Measurements from ENCODE around the gene BEND7. TPM values are rescaled to one million over a fixed set of nuclear protein-coding genes. Genes with fewer than 3 reads are reported as not detected.
"Not testable (repeated sequence)": the region's sequence is repeated elsewhere in the genome, so short reads cannot be mapped to it uniquely, and the experiment has no call there.

BEND7 gene
- total RNA-seq, 1 donor from 2014 or later: not detected

DNA sequence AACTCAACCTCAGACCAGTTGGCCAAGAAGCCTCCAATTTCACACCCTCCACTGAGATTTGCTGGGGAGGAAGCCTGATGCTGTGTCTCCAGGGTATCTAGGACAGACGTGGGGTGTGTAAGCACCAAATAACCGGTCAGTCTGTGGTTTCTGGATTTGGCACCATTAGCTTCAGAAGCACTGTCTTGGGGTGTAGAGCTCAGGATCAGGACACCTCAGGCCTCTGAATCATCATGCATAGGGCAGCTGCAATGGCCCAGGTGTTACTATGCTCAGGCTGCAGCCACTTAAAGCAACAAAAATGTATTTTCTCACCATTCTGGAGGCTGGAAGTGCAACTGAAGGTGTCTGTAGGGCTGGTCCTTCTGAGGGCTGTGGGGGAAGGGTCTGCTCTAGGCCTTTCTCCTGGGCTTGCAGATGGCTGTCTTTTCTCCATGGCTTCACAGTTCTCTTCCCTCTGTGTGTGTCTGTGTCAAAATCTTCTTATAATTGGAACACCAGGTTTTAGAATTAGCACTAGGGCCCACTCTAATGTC, 107.4 kb downstream of the BEND7 start:
- intact Hi-C loops (cut with micrococcal nuclease): no loop called here

DNA sequence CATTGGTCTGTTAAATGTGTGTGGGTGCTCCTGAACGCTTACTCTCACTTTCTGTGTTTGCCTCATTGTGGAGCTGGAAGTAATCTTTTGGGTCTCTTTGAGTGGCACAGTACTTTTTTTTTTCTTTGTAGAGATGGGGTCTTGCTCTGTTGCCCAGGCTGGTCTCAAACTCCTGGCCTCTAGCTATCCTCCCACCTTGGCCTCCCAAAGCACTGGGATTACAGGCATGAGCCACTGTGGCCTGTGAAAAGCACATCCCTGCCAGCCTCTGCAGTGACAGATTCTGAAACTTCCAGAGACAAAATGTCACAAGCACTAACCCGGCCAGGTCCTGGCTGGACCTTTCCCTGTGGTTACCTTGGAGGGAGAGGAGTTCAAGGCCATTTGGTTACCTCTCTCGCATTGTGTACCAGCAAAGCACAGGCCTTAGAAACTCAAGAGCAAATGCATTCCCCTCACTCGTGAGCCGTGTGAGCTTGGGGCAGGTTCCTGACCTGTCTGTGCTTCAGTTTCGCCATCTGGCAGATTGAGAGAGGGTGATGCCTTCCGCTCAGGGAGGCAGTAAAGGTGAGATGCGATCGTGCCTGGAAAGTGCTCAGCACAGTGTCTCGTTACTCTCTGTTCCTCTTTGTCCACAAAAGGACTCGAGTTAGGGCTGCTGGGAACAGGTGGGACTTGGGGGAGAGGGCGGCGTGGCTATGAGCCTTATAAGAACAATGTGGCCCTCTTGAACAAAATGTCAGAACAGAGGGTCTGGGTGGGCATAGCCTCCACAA, 108.1 kb downstream of the BEND7 start:
- intact Hi-C loops (cut with micrococcal nuclease): no loop called here

DNA sequence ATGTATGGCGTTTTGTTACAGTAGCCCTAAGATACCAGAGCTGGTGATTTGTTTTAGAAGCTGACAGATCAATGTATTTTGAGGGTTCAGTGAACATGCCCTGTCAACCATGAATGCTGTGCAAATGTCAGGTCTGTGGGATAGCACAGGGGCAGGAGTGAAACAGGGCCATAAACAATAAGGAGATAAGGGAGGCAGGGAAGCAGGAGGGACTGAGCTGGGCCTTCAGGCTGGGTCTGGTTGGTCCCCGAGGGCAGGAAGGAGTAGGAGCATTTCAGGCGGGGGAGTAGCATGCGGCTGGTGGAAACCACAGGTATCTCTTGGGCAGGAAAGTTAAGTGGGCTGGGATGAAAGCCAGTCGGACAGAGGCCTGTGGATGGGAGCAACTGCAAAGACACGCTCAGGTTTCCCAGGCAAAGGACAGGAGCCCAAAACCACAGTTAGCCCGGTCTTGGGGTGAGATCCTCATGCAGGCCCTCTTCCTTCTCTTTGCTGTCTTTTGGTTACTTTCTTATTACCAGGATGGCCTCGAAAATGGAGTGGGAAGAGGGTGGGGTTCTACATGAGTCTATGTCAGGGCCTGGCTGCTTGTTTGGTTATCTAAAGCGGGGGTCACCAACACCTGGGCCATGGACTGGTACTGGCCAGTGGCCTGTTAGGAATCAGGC, 111.2 kb downstream of the BEND7 start:
- intact Hi-C loops (cut with micrococcal nuclease): no loop called here

DNA sequence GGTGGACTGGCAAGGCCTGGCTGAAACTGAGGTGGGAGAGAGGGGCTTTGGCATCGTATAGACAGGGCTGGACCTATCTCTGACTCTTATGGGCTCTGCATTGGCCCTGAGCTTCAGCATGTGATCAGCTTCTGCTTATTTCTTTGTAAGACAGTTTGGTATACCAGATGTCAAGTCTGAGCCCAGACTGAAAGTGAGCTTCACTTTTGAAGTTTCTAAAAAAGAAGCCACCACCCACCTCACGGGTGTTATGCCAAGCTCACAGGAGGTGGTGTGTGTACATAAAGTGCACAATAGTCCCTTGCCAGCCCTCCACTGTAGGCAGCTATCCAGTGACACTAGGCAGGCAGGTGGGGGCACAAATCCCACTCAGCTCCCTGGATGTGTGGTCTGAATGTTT, 112.1 kb downstream of the BEND7 start:
- intact Hi-C loops (cut with micrococcal nuclease): no loop called here

DNA sequence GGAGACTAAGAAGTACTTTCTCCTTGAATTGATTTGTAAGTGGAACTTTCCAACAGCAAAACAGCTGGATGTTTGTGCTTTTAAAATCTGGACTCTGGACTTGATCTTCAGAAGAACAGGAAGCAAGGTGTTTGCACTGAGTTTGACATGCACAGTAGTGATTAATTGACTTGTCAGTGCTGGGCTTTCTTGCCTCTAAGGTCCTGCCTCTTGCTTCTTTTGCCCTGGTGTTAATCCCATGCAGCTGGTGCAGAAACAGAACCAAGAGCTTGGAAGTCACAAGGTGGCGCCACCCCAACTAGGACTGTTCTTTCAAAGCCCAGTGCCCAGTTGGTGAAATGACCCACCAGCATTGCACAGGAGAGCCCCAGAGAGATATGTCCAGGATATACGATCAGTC, 114.0 kb downstream of the BEND7 start:
- intact Hi-C loops (cut with micrococcal nuclease): no loop called here

DNA sequence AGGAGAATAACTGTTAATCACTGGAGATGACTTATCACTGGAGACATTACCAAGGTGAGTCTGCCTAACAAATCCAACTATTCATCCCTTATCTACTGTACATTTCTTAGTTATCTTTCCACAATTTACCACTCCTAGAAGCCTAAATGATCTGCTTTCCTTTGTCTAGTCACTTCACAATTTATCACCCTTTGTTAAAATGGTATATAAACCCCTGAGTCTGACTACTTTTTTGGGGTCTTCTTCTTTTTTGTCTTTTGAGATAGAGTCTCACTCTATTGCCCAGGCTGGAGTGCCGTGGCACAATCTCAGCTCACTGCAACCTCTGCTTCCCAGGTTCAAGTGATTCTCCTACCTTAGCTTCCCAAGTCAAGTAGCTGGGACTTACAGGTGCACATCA, 114.7 kb downstream of the BEND7 start:
- intact Hi-C loops (cut with micrococcal nuclease): no loop called here

DNA sequence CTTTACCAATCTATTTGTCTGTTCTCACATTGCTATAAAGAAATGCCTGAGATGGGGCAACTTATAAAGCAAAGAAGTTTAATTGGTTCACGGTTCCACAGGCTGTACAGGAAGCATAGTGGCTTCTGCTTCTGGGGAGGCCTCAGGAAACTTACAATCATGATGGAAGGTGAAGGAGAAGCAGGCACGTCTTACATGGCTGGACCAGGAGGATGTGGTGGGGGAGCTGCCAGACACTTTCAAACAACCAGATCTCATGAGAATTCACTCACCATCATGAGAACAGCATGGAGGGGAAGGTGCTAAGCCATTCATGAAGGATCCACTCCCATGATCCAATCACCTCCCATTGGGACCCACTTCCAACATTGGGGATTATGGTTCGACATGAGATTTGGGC, 115.9 kb downstream of the BEND7 start:
- intact Hi-C loops (cut with micrococcal nuclease): no loop called here

DNA sequence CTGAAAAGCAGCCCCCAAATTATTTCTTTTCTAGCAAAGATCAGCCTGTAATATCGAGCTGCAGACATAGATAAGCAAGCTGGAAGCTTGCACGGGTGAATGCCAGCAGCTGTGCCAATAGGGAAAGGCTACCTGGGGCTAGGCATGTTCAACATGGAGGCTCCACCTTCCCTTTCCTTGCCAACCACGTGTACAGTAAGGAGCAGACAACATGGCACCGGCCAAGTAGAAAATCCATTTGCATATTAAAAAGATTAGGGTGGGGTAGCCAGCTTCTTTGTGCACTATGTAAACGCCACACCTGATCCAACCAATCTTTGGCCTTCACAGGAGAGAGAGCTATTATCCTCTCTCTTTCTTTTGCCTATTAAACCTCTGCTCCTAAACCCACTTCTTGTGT, 124.0 kb downstream of the BEND7 start:
- intact Hi-C loops (cut with micrococcal nuclease): no loop called here

DNA sequence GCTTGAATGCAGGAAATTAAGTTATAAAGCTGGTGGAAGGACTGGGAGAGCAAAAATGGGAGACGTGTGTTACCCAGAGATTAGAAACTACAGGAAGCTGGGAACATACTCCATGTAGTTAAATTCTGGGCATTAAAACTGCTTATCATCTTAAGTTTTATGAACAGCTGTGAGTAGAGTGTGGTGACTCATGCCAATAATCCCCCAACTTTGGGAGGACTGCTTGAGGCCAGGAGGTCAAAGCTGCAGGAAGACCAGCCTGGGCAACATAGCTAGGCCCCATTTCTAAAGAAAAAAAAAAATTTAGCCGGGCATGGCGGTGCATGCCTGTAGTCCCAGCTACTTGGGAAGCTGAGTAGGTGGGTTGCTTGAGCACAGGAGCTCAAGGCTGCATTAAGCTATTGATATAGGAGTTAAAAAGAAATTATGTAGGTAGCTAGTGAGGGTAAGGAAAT, 124.5 kb downstream of the BEND7 start:
- intact Hi-C loops (cut with micrococcal nuclease): no loop called here

DNA sequence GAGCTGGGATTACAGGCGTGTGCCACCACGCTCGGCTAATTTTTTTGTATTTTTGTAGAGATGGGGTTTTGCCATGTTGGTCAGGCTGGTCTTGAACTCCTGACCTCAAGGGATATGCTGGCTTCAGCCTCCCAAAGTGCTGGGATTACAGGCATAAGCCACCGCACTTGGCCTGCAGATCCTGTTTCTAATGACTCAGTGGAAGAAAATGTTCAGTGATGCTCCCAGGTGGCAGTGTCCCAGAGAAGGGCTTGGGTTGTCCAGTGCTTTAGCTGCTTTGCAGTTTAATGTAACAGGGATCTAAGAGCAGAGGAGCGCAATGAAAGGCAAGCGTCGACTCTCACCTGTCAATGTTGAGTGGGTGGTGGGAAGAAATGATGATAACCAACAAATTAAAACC, 125.4 kb downstream of the BEND7 start:
- intact Hi-C loops (cut with micrococcal nuclease): not testable (repeated sequence)

DNA sequence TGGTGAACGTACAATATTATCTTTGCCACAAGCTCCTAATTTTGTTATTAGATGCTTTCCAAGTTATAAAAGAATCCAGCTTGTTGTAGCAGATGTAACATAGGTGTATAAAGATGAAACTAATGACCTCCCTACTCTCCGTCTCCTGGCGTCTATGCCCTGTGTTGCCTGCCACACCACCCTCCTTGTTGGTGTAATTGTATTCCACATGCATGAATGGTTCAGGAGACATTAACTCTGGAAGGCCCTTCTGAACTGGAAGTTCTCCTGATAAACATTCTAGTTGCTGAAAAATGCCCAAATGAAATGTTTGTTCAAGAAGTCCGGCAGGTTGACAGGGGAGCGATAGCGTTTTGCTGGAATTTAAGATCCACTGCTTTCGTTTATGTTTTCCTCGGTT, 126.8 kb downstream of the BEND7 start:
- intact Hi-C loops (cut with micrococcal nuclease): no loop called here

DNA sequence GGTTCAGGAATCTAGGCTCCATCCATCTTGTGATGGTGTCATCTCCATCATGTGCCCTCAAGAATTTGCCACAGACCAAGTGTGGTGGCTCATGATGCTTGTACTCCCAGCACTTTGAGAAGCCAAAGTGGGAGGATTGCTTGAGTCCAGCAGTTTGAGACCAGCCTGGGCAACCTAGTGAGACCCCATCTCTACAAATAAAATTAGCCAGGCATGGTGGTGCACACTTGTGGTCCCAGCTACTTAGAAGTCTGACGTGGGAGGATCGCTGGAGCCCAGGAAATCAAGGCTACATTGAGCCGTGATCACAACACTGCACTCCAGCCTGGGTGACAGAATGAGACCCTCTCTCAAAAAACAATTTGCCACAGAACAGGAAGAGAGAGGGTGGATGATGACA, 127.7 kb downstream of the BEND7 start:
- intact Hi-C loops (cut with micrococcal nuclease): no loop called here

DNA sequence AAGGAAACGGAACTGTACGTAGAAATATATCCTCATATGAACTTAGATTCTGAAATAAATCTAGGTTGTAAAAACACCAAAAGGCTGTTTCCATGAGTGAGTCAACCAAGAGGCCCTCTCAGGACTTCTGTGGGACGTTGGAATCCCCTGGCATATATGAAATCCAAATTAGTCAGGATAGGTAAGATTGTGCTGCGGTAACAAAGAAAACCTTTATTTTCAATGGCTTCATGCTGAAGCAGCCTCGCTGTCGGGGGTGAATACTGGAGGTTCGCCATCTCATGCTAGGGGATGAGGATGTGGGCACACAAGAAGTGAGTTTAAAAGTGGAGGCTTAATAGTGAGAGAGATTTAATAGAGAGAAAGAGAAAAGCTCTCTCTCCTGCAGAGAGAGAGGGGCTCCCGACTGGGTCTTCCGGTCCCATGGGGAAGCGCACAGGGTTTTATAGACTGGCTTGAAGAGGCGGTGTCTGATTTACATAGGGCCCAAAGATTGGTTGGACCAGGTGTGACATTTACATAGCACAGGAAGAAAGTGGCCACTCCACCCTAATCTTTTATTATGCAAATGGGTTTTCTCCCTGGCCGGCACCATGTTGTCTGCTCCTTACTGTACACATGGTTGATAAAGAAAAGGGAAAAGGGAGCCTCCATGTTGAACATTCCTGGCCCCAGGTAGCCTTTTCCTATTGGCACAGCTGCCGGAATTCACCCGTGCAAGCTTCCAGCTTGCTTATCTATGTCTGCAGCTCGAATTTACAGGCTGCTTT, 128.4 kb downstream of the BEND7 start:
- intact Hi-C loops (cut with micrococcal nuclease): no loop called here

DNA sequence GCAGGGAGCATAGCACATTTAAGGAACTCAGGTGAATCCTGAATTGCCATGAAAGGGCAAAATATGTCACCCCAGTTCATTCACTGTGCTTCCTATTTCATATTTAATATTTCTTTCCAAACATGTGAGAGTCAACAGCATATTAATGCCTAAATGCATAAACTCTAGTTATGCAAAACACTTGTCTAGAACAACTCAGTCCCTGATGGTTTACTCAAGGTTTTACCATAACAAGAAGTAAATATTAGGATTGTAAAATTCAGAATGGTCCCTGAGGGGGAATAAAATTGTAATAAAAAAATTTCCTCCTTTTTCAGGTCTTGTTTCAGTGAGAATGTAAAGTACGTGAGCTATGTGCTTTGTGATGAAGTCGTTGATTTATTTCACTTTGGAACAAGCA, 129.1 kb downstream of the BEND7 start:
- intact Hi-C loops (cut with micrococcal nuclease): no loop called here

DNA sequence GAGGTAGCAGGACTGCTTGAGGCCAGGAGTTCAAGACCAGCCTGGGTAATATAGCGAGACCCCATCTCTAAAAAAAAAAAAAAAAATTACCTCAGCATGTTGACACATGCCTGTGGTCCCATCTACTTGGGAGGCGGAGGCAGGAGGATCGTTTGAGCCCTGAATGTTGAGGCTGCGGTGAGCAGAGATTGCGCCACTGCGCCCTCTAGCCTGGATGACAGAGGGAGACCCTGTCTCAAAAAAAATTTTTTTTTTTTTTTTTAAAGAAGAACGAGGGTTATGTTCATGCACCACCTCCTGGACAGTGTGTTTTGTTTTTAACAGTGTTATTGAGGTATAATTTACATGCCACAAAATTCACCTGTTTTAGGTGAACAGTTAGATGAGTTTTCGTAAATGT, 129.6 kb downstream of the BEND7 start:
- intact Hi-C loops (cut with micrococcal nuclease): no loop called here

DNA sequence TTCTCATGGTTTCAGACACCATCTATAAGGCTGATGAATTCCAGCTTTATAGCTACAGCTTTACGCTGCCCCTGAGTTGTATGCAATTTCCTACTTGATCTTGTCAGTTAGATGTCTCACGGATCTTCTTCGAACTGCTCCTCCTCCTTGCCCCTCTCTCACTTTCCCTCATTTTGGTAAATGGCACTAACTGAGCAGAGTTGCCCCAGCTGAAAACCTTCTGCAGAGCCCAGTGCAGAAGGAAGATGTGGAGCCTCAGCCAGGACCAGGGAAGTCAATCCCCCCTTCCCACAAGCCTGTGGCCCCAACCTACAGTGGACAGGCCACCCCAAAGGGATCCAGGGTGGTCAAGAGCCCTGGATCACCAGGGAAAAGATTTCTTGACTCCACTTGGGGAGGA, 131.8 kb downstream of the BEND7 start:
- intact Hi-C loops (cut with micrococcal nuclease): no loop called here

DNA sequence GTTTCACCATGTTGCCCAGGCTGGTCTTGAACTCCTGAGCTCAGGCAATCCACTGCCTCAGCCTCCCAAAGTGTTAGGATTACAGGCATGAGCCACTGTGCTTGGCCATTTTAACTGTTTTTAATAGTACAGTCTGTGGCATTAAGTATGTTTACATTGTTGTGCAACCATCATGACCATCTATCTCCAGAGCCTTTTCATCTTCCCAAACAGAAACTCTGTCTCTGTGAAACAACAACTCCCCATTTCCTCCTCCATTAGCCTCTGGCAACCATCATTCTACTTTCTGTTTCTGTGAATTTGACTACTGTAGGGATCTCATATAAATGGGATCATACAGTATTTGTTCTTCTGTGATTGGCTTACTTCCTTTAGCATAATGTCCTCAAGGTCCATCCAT, 132.4 kb downstream of the BEND7 start:
- intact Hi-C loops (cut with micrococcal nuclease): no loop called here

DNA sequence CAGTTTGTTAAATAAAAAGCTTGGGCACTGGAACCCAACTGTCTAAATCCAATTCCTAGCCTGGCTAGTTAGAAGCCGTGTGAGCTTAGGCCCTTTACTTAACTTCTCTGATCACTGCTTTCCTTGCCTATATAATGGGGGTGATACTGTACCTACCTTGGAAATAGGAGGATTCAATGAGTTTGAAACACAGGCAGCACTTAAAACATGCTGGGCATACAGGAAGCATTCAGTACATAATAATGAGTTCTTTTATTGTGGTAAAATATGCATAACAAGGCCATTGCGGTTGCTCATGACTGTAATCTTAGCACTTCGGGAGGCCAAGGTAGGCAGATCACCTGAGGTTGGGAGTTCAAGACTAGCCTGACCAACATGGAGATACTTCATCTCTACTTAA, 133.3 kb downstream of the BEND7 start:
- intact Hi-C loops (cut with micrococcal nuclease): no loop called here

DNA sequence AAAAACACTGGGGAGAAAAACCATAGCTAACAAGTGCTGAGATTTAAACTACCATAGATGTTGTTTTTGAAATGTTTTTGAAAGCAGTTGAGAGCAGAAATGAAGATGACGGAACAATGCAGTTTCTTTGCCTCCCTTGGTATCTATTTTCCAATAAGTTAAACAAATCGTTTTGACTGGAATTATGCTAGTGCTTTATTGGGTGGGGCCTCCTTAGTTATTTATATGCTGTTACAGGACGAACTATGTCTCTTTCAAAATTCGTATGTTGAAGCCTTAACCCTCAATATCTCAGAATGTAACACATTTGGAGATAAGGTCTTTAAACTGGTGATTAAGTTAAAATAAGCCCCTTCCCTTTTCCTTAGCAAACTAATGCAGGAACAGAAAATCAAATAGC, 135.2 kb downstream of the BEND7 start:
- intact Hi-C loops (cut with micrococcal nuclease): no loop called here

DNA sequence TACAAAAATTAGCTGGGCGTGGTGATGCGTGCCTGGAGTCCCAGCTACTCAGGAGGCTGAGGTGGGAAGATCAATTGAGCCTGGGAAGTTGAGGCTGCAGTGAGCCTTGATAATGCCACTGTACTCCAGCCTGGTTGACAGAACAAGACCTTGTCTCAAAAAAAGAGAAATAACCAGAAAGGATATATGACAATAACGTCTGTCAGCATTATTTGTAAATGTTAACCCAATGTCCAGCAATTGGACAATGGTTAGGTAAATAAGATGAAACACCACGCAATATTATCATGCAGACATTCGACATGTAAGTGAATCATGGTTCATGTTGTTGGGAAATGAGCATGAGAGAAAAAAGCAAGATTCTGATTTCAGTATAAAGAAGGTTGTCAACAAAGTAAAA, 136.1 kb downstream of the BEND7 start:
- intact Hi-C loops (cut with micrococcal nuclease): no loop called here
